Breast epithelium (tissue), 4 donors: Measurements from ENCODE around the gene CMTM8. TPM values are rescaled to one million over a fixed set of nuclear protein-coding genes. Genes with fewer than 3 reads are reported as not detected.

ENCODE experiments used
- DNase-seq, 2 donors: peaks; one replicate each; pipeline ENCODE4 v3.0.0-alpha.2; 2019; ENCODE audit warnings: low spot score in 2 of 2
- H3K27ac ChIP-seq, 2 donors: fragments of 200-600 bp; sonication (generic) in 1 of 2; one replicate each; pipeline ENCODE4 v1.5.1; 2016 to 2019; ENCODE audit warnings: mild to moderate bottlenecking in 1 of 2
- H3K27me3 ChIP-seq, 2 donors: fragments of 200-600 bp; sonication (generic) in 1 of 2; one replicate each; pipeline versions ENCODE4 v1.5.1 to v1.6.0; 2017 to 2019; ENCODE audit warnings: control low read depth in 1 of 2, mild to moderate bottlenecking in 1 of 2
- H3K36me3 ChIP-seq: fragments of 200-600 bp; one replicate; pipeline ENCODE4 v1.5.1; 2019
- H3K4me1 ChIP-seq, 2 donors: fragments of 200-600 bp; sonication (generic); one replicate each; pipeline ENCODE4 v1.5.1; 2016 to 2019; ENCODE audit warnings: control low read depth in 1 of 2
- H3K4me3 ChIP-seq, 3 donors: fragments of 200-600 bp; sonication (generic); 1 replicate in 2 of 3; 2 replicates in 1 of 3; pipeline ENCODE4 v1.5.1; 2016 to 2019; ENCODE audit warnings: mild to moderate bottlenecking in 3 of 3, moderate library complexity in 2 of 3
- H3K9me3 ChIP-seq, 2 donors: fragments of 200-600 bp; sonication (generic) in 1 of 2; one replicate each; pipeline ENCODE4 v1.5.1; 2016 to 2019; ENCODE audit warnings: control low read depth in 1 of 2
- POLR2A ChIP-seq: fragments of 450-650 bp; IDR thresholded peaks from one replicate; pipeline ENCODE4 v1.6.1; 2016; ENCODE audit warnings: antibody characterized with exemption, mild to moderate bottlenecking, moderate library complexity
- POLR2AphosphoS5 ChIP-seq, 3 donors: sonication (generic); formaldehyde crosslinking; IDR thresholded peaks; one replicate each; pipeline ENCODE4 v1.6.1; 2017; ENCODE audit warnings: antibody characterized with exemption in 3 of 3
- intact Hi-C: fragments of 100-400 bp; cut with DNase I; formaldehyde crosslinking; loops from one replicate; pipeline ENCODE4 v1.15.1; 2023; ENCODE audit warnings: low total_unique reads
- total RNA-seq, 3 donors: library from RNA; depleted of rRNA; stranded (reverse); fragments of >200 nt; gene quantifications; one replicate each; pipeline ENCODE4 v1.1.0, GENCODE V29; 2016
- TF ChIP-seq, protein P1 (sequence below), 3 donors: fragments of 450-650 bp; IDR thresholded peaks; one replicate each; pipeline ENCODE4 v1.5.1; 2016 to 2017; ENCODE audit warnings: antibody characterized with exemption in 3 of 3, mild to moderate bottlenecking in 3 of 3, moderate library complexity in 3 of 3

CMTM8 gene
- total RNA-seq, 3 donors from 2014 or later, result 4.2 to 24.7 (median 19.3) TPM

DNA sequence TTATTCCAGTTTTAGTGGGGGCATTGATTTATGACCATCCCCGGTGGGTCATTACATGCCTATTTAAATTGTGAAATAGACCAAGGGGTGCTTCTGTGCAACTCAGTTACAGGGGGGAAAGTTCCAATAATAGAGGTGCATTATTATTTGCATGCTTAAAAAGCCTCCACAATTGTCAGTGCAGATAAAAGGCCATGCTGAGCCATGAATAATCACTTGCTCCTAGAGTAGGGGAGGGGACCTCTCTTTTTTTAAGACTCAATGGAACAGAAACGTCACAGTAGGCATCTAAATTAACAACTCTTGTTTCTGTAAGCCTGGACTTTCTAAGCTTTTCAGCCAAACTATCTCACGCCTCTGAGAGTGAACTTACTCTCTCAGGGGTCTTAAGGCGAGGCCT, 86.7 kb downstream of the CMTM8 start:
- Histone ChIP-seq H3K4me3 (no peak overlapping the region), H3K36me3 (no peaks in the 10 kb centered on the region), H3K9me3 (no peaks in the 10 kb centered on the region), H3K27ac (no peak overlapping the region), H3K4me1 (no peaks in the 10 kb centered on the region), H3K27me3 (no peaks in the 10 kb centered on the region)
- DNase-seq, result no peak
- intact Hi-C loops, result no loop called here
- TF ChIP-seq POLR2AphosphoS5 (IDR thresholded peaks at IDR 0.05), result no peak
- TF ChIP-seq POLR2A, result no peak
- TF ChIP-seq, protein P1, sequence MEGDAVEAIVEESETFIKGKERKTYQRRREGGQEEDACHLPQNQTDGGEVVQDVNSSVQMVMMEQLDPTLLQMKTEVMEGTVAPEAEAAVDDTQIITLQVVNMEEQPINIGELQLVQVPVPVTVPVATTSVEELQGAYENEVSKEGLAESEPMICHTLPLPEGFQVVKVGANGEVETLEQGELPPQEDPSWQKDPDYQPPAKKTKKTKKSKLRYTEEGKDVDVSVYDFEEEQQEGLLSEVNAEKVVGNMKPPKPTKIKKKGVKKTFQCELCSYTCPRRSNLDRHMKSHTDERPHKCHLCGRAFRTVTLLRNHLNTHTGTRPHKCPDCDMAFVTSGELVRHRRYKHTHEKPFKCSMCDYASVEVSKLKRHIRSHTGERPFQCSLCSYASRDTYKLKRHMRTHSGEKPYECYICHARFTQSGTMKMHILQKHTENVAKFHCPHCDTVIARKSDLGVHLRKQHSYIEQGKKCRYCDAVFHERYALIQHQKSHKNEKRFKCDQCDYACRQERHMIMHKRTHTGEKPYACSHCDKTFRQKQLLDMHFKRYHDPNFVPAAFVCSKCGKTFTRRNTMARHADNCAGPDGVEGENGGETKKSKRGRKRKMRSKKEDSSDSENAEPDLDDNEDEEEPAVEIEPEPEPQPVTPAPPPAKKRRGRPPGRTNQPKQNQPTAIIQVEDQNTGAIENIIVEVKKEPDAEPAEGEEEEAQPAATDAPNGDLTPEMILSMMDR (IDR thresholded peaks at IDR 0.05), result no peak

DNA sequence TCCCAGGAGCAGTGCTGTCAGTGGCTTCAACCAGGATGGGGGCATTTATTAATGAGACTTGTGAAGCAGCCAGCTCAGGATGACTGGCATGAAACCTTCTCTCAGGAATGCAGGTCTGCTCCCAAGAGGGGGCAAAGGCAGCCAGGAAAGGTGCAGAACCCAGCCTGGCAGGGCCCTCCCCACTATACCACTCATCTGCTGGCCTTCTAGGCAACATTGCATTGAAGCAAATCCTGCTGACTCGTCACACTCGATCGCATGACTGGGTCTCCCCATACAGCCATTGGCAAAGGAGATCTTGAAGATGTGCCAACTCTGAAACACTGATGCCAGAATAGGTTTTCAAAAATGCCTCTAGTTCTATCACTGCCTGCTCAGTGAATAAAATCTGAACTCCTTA, 87.4 kb downstream of the CMTM8 start:
- no peaks in the 10 kb centered on the region for H3K4me1 ChIP-seq
- H3K27me3 ChIP-seq, result no peaks in the 10 kb centered on the region
- no peak overlapping the region for H3K27ac ChIP-seq
- intact Hi-C loops, result no loop called here
- DNase-seq, result no peak
- no peak for TF ChIP-seq POLR2A
- TF ChIP-seq, protein P1 (IDR thresholded peaks at IDR 0.05), result no peak
- TF ChIP-seq POLR2AphosphoS5 (IDR thresholded peaks at IDR 0.05), result no peak
- no peaks in the 10 kb centered on the region for H3K9me3 ChIP-seq
- H3K4me3 ChIP-seq, result no peak overlapping the region
- H3K36me3 ChIP-seq, result no peaks in the 10 kb centered on the region

DNA sequence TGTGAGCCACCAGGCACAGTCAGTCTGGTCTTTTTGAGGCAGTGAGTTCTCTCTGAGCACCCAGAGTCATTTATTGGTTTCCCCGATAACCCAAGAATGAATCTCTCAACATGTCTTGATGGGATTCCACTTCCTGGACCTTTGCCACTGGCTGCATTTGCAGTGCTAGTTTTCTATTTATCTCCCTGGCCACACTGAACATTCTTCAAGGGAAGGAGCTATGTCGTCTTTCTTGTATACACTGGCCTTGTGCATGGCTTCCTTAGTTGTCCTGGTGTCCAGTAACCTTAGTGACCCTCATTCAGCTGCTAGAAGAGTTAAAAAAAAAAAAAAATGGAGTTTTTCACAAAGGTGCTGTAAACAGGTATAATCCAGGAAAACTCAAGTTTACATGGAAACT, 88.3 kb downstream of the CMTM8 start:
- no peaks in the 10 kb centered on the region for H3K4me1 ChIP-seq
- DNase-seq, result no peak
- H3K36me3 ChIP-seq, result no peaks in the 10 kb centered on the region
- TF ChIP-seq, protein P1 (IDR thresholded peaks at IDR 0.05), result no peak
- TF ChIP-seq POLR2A, result no peak
- no peak for TF ChIP-seq POLR2AphosphoS5 (IDR thresholded peaks at IDR 0.05)
- no peaks in the 10 kb centered on the region for H3K27me3 ChIP-seq
- H3K4me3 ChIP-seq, result no peak overlapping the region
- no peak overlapping the region for H3K27ac ChIP-seq
- intact Hi-C loops, result no loop called here
- no peaks in the 10 kb centered on the region for H3K9me3 ChIP-seq

DNA sequence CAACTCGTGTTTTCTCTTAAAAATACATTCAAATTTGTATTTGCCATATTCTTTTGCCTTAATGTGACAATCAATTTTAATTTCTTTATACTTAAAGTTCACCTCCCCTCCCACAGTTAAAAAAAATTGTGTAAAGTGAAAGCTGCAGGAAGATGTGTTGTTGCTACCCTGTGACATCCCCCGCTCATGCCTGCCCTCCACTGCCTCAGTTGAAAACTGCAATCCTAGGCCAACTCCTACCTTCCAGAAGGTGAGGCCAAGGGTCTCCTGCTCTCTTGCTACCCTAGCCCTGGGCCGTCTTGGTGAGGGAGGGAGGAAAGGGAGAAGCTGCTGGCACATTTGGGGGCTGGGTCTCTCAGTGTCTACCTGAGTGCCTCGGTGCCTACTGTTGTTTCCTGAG, 96.2 kb downstream of the CMTM8 start:
- TF ChIP-seq POLR2A (no peak), POLR2AphosphoS5 (IDR thresholded peaks at IDR 0.05) (no peak)
- TF ChIP-seq, protein P1 (IDR thresholded peaks at IDR 0.05), result no peak
- DNase-seq, result no peak
- Histone ChIP-seq H3K36me3 (no peaks in the 10 kb centered on the region), H3K4me3 (no peak overlapping the region), H3K27ac (no peak overlapping the region), H3K4me1 (no peaks in the 10 kb centered on the region), H3K9me3 (no peaks in the 10 kb centered on the region), H3K27me3 (no peaks in the 10 kb centered on the region)
- intact Hi-C loops, result no loop called here

DNA sequence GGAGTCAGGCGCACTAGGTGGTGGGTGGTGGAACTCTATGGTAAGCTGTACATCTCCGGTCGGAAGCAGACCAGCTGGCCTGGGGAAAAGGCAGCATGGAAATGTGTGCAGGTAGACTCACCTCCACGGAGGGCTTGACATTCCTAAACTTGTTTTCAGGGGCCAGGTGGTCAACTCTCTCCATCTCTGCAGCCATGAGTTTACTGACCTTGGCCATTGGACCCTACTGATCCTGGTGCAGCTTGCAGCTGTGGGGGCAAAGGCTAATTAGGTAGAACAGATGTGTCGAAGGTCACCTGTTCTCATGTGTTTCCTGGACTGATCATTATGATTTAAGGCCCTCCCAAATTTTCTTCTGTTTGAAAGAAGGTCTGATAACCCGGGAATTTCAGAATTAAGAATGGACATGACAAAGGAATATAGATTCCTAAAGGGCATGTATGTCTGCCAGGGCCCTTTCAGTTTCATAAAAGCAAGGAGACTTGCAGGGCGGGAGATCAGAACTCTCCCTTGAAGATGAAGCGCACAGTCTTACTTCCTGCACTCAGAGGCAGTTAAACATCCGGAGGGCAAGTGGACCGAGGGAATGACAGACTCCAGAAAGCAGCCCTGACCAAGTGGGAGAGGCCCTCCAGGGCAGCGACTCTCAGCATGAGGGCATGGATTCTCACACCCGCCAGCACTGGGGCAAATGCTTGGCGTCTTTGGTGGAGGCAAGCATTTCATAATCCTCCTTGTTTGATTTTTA, 97.1 kb downstream of the CMTM8 start:
- Histone ChIP-seq H3K4me1 (no peaks in the 10 kb centered on the region), H3K4me3 (no peak overlapping the region), H3K36me3 (no peaks in the 10 kb centered on the region), H3K9me3 (no peaks in the 10 kb centered on the region), H3K27ac (no peak overlapping the region), H3K27me3 (no peaks in the 10 kb centered on the region)
- DNase-seq, result no peak
- TF ChIP-seq, protein P1 (IDR thresholded peaks at IDR 0.05), result no peak
- no peak for TF ChIP-seq POLR2A
- no peak for TF ChIP-seq POLR2AphosphoS5 (IDR thresholded peaks at IDR 0.05)
- intact Hi-C loops, result no loop called here
